Measurements from ENCODE around the gene WDFY1.

Gene WDFY1

GRCh38 chr2:223852281-223852795, 92.8 kb downstream of the WDFY1 start:
- H3K4me3 ChIP-seq (ENCODE audit: low read depth, low read length): no peak overlapping the region
- no peak for TF ChIP-seq POLR2A (IDR thresholded peaks at IDR 0.05; ENCODE audit: extremely low read depth, insufficient read length)
- no peak for DNase-seq (ENCODE audit: low read depth)

DNA sequence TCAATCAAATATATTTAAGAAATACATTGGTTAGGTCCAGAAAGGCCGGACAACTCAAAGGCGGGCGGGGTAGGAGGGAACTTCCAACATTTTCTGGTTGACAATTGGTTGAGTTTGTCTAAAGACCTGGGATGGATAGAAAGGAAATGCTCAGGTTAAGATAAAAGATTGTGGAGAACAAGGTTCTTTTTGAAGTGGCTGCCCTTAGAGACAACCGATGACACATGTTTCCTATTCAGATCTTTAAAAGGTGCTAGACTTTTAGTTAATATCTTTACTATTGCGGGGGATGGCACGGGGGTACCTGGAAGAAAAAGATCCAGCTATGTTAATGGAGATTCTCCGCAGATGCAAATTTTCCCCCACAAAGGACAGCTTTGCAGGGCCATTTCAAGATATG, 97.7 kb downstream of the WDFY1 start:
- no peak for DNase-seq (ENCODE audit: low read depth)
- no peak for TF ChIP-seq MYC (IDR thresholded peaks at IDR 0.05; ENCODE audit: low read depth, low read length)
- TF ChIP-seq, protein P1, sequence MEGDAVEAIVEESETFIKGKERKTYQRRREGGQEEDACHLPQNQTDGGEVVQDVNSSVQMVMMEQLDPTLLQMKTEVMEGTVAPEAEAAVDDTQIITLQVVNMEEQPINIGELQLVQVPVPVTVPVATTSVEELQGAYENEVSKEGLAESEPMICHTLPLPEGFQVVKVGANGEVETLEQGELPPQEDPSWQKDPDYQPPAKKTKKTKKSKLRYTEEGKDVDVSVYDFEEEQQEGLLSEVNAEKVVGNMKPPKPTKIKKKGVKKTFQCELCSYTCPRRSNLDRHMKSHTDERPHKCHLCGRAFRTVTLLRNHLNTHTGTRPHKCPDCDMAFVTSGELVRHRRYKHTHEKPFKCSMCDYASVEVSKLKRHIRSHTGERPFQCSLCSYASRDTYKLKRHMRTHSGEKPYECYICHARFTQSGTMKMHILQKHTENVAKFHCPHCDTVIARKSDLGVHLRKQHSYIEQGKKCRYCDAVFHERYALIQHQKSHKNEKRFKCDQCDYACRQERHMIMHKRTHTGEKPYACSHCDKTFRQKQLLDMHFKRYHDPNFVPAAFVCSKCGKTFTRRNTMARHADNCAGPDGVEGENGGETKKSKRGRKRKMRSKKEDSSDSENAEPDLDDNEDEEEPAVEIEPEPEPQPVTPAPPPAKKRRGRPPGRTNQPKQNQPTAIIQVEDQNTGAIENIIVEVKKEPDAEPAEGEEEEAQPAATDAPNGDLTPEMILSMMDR (IDR thresholded peaks at IDR 0.05; ENCODE audit: low read depth, low read length): no peak
- TF ChIP-seq POLR2A (IDR thresholded peaks at IDR 0.05; ENCODE audit: extremely low read depth, insufficient read length): no peak
- TF ChIP-seq MAX (IDR thresholded peaks at IDR 0.05; ENCODE audit: low read depth, low read length): no peak

DNA sequence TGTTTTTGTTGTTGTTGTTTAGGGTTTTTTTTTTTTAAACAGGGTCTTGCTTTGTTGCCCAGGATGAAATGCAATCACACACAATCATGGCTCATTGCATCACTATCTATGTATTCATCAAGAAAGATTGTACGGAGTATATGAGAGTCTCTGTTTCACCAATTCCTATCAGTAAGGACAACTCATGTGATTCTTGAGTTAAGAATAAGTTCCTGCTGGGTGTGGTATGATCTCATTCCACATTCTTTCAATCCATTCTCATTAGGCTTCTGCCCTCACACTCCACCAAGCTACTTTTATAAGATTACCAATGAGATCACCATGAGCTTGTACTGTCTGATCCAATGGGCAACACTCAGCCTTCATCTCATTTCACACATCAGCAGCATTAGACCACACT, 98.6 kb downstream of the WDFY1 start:
- DNase-seq (ENCODE audit: low read depth): no peak
- no peak overlapping the region for H3K4me3 ChIP-seq (ENCODE audit: low read depth, low read length)
- no peak for TF ChIP-seq MYC (IDR thresholded peaks at IDR 0.05; ENCODE audit: low read depth, low read length)
- no peak for TF ChIP-seq MAX (IDR thresholded peaks at IDR 0.05; ENCODE audit: low read depth, low read length)
- no peak for TF ChIP-seq POLR2A (IDR thresholded peaks at IDR 0.05; ENCODE audit: extremely low read depth, insufficient read length)
- TF ChIP-seq, protein P1 (IDR thresholded peaks at IDR 0.05; ENCODE audit: low read depth, low read length): no peak

More for the DNA sequence above, 97.7 kb downstream of the WDFY1 start:
- H3K4me3 ChIP-seq (ENCODE audit: low read depth, low read length): no peak overlapping the region

DNA sequence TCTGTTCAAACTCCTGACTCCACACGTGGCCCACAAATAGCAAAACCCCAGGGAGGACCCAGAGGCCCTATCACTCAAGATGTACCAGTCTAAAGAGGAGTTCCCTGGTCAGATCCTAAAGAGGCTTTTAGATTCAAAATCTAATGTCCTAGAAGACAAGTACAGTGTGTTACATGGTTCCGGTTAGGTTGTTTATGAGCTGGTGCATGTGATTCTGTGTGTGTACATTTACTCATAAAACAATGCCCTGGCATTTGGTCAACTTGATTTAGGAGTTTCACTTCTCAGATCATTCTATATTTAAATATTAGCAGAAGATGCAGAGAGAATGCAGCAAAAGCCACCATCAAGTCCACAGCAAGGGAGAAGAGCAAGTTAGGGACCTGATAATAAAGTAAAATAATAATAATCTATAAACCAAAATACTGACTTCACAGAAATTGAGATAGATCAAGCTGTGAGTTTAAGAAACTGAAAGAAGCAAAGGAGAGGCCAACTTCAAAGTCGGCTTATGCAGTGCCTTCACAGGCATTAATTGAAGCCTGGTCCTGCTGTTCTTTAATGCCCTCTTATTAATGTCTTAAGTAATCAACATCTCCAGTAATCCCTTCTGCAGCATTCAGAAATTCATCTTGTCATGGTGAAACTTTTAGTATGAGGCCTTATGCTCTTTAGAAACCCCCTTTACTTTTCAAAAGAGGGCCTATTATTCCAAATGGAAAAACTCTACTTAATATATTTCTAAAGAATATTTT, 103.5 kb downstream of the WDFY1 start:
- no peak for DNase-seq (ENCODE audit: low read depth)
- no peak for TF ChIP-seq MAX (IDR thresholded peaks at IDR 0.05; ENCODE audit: low read depth, low read length)
- TF ChIP-seq POLR2A (IDR thresholded peaks at IDR 0.05; ENCODE audit: extremely low read depth, insufficient read length): no peak
- TF ChIP-seq, protein P1 (IDR thresholded peaks at IDR 0.05; ENCODE audit: low read depth, low read length): no peak
- no peak for TF ChIP-seq MYC (IDR thresholded peaks at IDR 0.05; ENCODE audit: low read depth, low read length)
- no peak overlapping the region for H3K4me3 ChIP-seq (ENCODE audit: low read depth, low read length)

GRCh38 chr2:223837287-223838061, 107.7 kb downstream of the WDFY1 start, which contains the start of gene AP1S3:
Gene AP1S3, minus strand, starts transcription at chr2:223837582. Its CDS starts 132 bp downstream, at chr2:223837450.
- peak; percentile 38 for DNase-seq (ENCODE audit: low read depth)
- TF ChIP-seq MYC (IDR thresholded peaks at IDR 0.05; ENCODE audit: low read depth, low read length): no peak
- TF ChIP-seq MAX (IDR thresholded peaks at IDR 0.05; ENCODE audit: low read depth, low read length): no peak
- TF ChIP-seq, protein P1 (IDR thresholded peaks at IDR 0.05; ENCODE audit: low read depth, low read length): no peak
- TF ChIP-seq POLR2A (IDR thresholded peaks at IDR 0.05; ENCODE audit: extremely low read depth, insufficient read length): no peak

More at GRCh38 chr2:223837287-223838061, 107.7 kb downstream of the WDFY1 start, which contains the start of gene AP1S3:
- H3K4me3 ChIP-seq (ENCODE audit: low read depth, low read length): peak within 1 kb of the TSS; percentile 11

All from NB4 (cell line).